A549 (cell line): ENCODE results near the gene TRIM72.

Experiments used
- MYC ChIP-seq: IDR thresholded peaks from 2 replicates; pipeline ENCODE4 v1.6.1; 2012; ENCODE audit warnings: mild to moderate bottlenecking, inconsistent platforms, low read length, improper control_type of control experiment, borderline replicate concordance
- PBX3 ChIP-seq: IDR thresholded peaks from 2 replicates; pipeline ENCODE4 v1.6.1; 2012
- TF ChIP-seq, protein P1 (sequence below): fragments of >200 bp; sonication (Bioruptor Twin); formaldehyde crosslinking; IDR thresholded peaks from 3 replicates; pipeline ENCODE4 v1.5.1; 2016

DNA sequence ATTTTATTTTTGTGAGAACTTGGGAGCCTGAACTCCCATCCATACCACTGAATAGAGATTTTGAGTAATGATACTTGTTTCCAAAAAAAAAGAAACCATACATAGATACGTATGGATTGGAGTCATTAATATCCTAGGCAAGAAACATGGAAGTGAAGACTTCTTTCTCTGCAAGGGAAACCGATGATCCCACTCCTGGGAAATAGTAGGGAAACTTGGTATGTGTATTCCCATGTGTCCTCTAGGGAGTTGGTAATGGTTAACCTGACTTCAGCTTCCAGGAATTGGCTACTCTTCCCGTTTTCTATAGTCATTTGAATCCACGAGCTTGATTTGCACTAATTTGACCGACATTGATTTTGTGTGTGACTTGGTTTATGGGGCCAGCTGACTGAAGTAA lies 28.6 kb upstream of the TRIM72 start:
- TF ChIP-seq MYC (no peak), PBX3 (no peak)
- TF ChIP-seq, protein P1, sequence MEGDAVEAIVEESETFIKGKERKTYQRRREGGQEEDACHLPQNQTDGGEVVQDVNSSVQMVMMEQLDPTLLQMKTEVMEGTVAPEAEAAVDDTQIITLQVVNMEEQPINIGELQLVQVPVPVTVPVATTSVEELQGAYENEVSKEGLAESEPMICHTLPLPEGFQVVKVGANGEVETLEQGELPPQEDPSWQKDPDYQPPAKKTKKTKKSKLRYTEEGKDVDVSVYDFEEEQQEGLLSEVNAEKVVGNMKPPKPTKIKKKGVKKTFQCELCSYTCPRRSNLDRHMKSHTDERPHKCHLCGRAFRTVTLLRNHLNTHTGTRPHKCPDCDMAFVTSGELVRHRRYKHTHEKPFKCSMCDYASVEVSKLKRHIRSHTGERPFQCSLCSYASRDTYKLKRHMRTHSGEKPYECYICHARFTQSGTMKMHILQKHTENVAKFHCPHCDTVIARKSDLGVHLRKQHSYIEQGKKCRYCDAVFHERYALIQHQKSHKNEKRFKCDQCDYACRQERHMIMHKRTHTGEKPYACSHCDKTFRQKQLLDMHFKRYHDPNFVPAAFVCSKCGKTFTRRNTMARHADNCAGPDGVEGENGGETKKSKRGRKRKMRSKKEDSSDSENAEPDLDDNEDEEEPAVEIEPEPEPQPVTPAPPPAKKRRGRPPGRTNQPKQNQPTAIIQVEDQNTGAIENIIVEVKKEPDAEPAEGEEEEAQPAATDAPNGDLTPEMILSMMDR = no peak
